H9 (cell line): ENCODE data around the gene CYP2U1. TPM values are rescaled to one million over a fixed set of nuclear protein-coding genes. Genes with fewer than 3 reads are reported as not detected.

Source experiments
- DNase-seq: peaks from one replicate; pipeline ENCODE4 v3.0.0-alpha.2; 2017
- H2AFZ ChIP-seq: one replicate; pipeline ENCODE4 v1.6.1; 2013; ENCODE audit warnings: mild to moderate bottlenecking, low read length, control low read depth, moderate library complexity
- H2AK5ac ChIP-seq: 2 replicates; pipeline ENCODE4 v1.6.1; 2013; ENCODE audit warnings: low read length, control low read depth, mixed read lengths; ENCODE audit not compliant: insufficient read length
- H2BK120ac ChIP-seq: one replicate; pipeline ENCODE4 v1.6.1; 2013; ENCODE audit warnings: low read depth, mild to moderate bottlenecking, low read length, control low read depth, inconsistent platforms; ENCODE audit not compliant: poor library complexity, severe bottlenecking
- H2BK12ac ChIP-seq: 2 replicates; pipeline ENCODE4 v1.6.1; 2013; ENCODE audit warnings: low read length, control low read depth, mixed read lengths, low read depth; ENCODE audit not compliant: insufficient read length
- H2BK15ac ChIP-seq: 2 replicates; pipeline ENCODE4 v1.6.1; 2013; ENCODE audit warnings: low read depth, low read length, control low read depth
- H2BK20ac ChIP-seq: one replicate; pipeline ENCODE4 v1.6.1; 2013; ENCODE audit warnings: low read depth, mild to moderate bottlenecking, low read length, control low read depth, inconsistent platforms; ENCODE audit not compliant: poor library complexity, severe bottlenecking
- H2BK5ac ChIP-seq: 2 replicates; pipeline ENCODE4 v1.6.1; 2013; ENCODE audit warnings: low read length, control low read depth, mixed read lengths; ENCODE audit not compliant: insufficient read length
- H3K14ac ChIP-seq: 2 replicates; pipeline ENCODE4 v1.6.1; 2013; ENCODE audit warnings: low read length, control low read depth; ENCODE audit not compliant: insufficient read depth
- H3K18ac ChIP-seq: 2 replicates; pipeline ENCODE4 v1.6.1; 2013; ENCODE audit warnings: low read depth, mild to moderate bottlenecking, mixed read lengths, low read length, control low read depth; ENCODE audit not compliant: insufficient read length
- H3K23ac ChIP-seq: 2 replicates; pipeline ENCODE4 v1.6.1; 2013; ENCODE audit warnings: low read length, control low read depth, mixed read lengths, low read depth; ENCODE audit not compliant: insufficient read length
- H3K23me2 ChIP-seq: 2 replicates; pipeline ENCODE4 v1.6.1; 2013; ENCODE audit warnings: low read depth, mild to moderate bottlenecking, mixed read lengths, low read length, control low read depth; ENCODE audit not compliant: insufficient read length, poor library complexity, severe bottlenecking
- H3K27ac ChIP-seq: 2 replicates; pipeline ENCODE4 v1.5.1; 2013; ENCODE audit warnings: low read length, control low read depth, mixed read lengths, low read depth; ENCODE audit not compliant: insufficient read length
- H3K27me3 ChIP-seq: 2 replicates; pipeline ENCODE4 v1.6.1; 2013; ENCODE audit warnings: low read length, control low read depth, inconsistent platforms; ENCODE audit not compliant: insufficient read depth
- H3K4ac ChIP-seq: 2 replicates; pipeline ENCODE4 v1.6.1; 2013; ENCODE audit warnings: low read depth, mild to moderate bottlenecking, control low read depth, inconsistent platforms, low read length, moderate library complexity
- H3K4me1 ChIP-seq: 2 replicates; pipeline ENCODE4 v1.6.1; 2013; ENCODE audit warnings: low read length, control low read depth, inconsistent platforms; ENCODE audit not compliant: insufficient read depth
- H3K4me2 ChIP-seq: 2 replicates; pipeline ENCODE4 v1.6.1; 2013; ENCODE audit warnings: low read length, control low read depth, mixed read lengths; ENCODE audit not compliant: insufficient read length, insufficient read depth
- H3K56ac ChIP-seq: 2 replicates; pipeline ENCODE4 v1.6.1; 2013; ENCODE audit warnings: low read depth, mild to moderate bottlenecking, mixed read lengths, low read length, control low read depth; ENCODE audit not compliant: insufficient read length
- H3K79me1 ChIP-seq: 2 replicates; pipeline ENCODE4 v1.6.1; 2013; ENCODE audit warnings: low read depth, mild to moderate bottlenecking, moderate library complexity, low read length, control low read depth, inconsistent platforms; ENCODE audit not compliant: insufficient read depth, poor library complexity, severe bottlenecking
- H3K79me2 ChIP-seq: 2 replicates; pipeline ENCODE4 v1.6.1; 2013; ENCODE audit warnings: low read length, control low read depth, inconsistent platforms; ENCODE audit not compliant: insufficient read depth
- H3K9ac ChIP-seq: 2 replicates; pipeline ENCODE4 v1.6.1; 2013; ENCODE audit warnings: low read length, control low read depth, mixed read lengths; ENCODE audit not compliant: insufficient read length; ENCODE audit errors: extremely low read depth
- H3K9me3 ChIP-seq: one replicate; pipeline ENCODE4 v1.6.1; 2013; ENCODE audit warnings: low read depth, low read length, inconsistent platforms; ENCODE audit not compliant: control insufficient read depth
- H3T11ph ChIP-seq: one replicate; pipeline ENCODE4 v1.6.1; 2013; ENCODE audit warnings: mild to moderate bottlenecking, low read length, control low read depth, inconsistent platforms
- H4K20me1 ChIP-seq: one replicate; pipeline ENCODE4 v1.6.1; 2013; ENCODE audit not compliant: control insufficient read depth, insufficient read length, insufficient read depth
- H4K5ac ChIP-seq: 2 replicates; pipeline ENCODE4 v1.6.1; 2013; ENCODE audit warnings: low read depth, mild to moderate bottlenecking, mixed read lengths, low read length, control low read depth; ENCODE audit not compliant: insufficient read length
- H4K8ac ChIP-seq: replicated peaks from 2 replicates; pipeline ENCODE4 v1.6.1; 2013; ENCODE audit warnings: low read length, control low read depth, mixed read lengths, low read depth; ENCODE audit not compliant: insufficient read length
- H4K91ac ChIP-seq: 2 replicates; pipeline ENCODE4 v1.6.1; 2013; ENCODE audit warnings: low read depth, mild to moderate bottlenecking, moderate library complexity, mixed read lengths, low read length, control low read depth; ENCODE audit not compliant: insufficient read length
- H3K27ac Mint-ChIP-seq, 3 experiments: 2 replicates in 2 of 3; 3 replicates in 1 of 3; pipeline ENCODE4 v1.8.0; 2020 to 2021; ENCODE audit warnings: mixed read lengths in 3 of 3, mild to moderate bottlenecking in 1 of 3, moderate library complexity in 1 of 3
- H3K27me3 Mint-ChIP-seq: 2 replicates; pipeline ENCODE4 v1.8.0; 2021; ENCODE audit warnings: low read depth, mild to moderate bottlenecking, moderate library complexity, mixed read lengths
- H3K36me3 Mint-ChIP-seq, 3 experiments: 2 replicates in 2 of 3; 3 replicates in 1 of 3; pipeline ENCODE4 v1.8.0; 2020 to 2021; ENCODE audit warnings: low read depth in 3 of 3, mixed read lengths in 3 of 3; ENCODE audit not compliant: insufficient read depth in 1 of 3
- H3K4me1 Mint-ChIP-seq, 2 experiments: 2 replicates each; pipeline ENCODE4 v1.8.0; 2020; ENCODE audit warnings: mixed read lengths in 2 of 2
- H3K4me3 Mint-ChIP-seq, 2 experiments: 2 replicates in 1 of 2; 3 replicates in 1 of 2; pipeline ENCODE4 v1.8.0; 2020 to 2021; ENCODE audit warnings: mild to moderate bottlenecking in 2 of 2, mixed read lengths in 2 of 2, moderate library complexity in 1 of 2
- H3K9me3 Mint-ChIP-seq, 2 experiments: 2 replicates in 1 of 2; 3 replicates in 1 of 2; pipeline ENCODE4 v1.8.0; 2020; ENCODE audit warnings: mild to moderate bottlenecking in 2 of 2, mixed read lengths in 2 of 2, moderate library complexity in 1 of 2
- CTCF ChIP-seq: fragments of 200-600 bp; sonication (generic); conservative IDR thresholded peaks from 3 replicates; pipeline ENCODE4 v1.8.0; 2021; ENCODE audit warnings: antibody characterized with exemption, mild to moderate bottlenecking
- WGBS: extraction: QIAGEN DNeasy Blood & Tissue Kit; methylation state at CpG from one replicate; pipeline ENCODE4 v1.1.7; 2013; ENCODE audit warnings: missing lambda C conversion rate, low lambda C conversion rate, mixed read lengths; ENCODE audit not compliant: insufficient read length; ENCODE audit errors: extremely low coverage; 5-methylcytosine and 5-hydroxymethylcytosine counted together
- total RNA-seq: library from RNA; stranded (reverse); gene quantifications from 2 replicates; pipeline ENCODE4 v1.2.1, GENCODE V29; 2021

The CYP2U1 gene
- total RNA-seq, 1 experiment from 2014 or later: 9.6 TPM

GRCh38 chr4:107900508-107900907 lies 30.8 kb upstream of the CYP2U1 start:
- no peak overlapping the region for H3K9ac ChIP-seq
- peaks cover 9 to 11% of the 10 kb centered on the region in 2 experiments for H3K9me3 Mint-ChIP-seq
- no peak overlapping the region for H3K27ac ChIP-seq
- no peak for TF ChIP-seq CTCF
- H3K36me3 Mint-ChIP-seq: peaks cover 13 to 28% (median 27%) of the 10 kb centered on the region in 3 experiments
- no peaks in the 10 kb centered on the region for H3K9me3 ChIP-seq
- no peak overlapping the region for H3K14ac ChIP-seq
- no peak overlapping the region for H2BK20ac ChIP-seq
- no peak overlapping the region for H3K18ac ChIP-seq
- no peak overlapping the region for H2BK15ac ChIP-seq
- H2AFZ ChIP-seq: no peak overlapping the region
- no peaks in the 10 kb centered on the region for H3K4me1 ChIP-seq
- no peak overlapping the region for H4K5ac ChIP-seq
- H4K91ac ChIP-seq: no peak overlapping the region
- H3K4me3 Mint-ChIP-seq: no peak overlapping the region
- peaks cover 3 to 15% of the 10 kb centered on the region in 2 experiments for H3K4me1 Mint-ChIP-seq
- H2AK5ac ChIP-seq: no peak overlapping the region
- no peak for DNase-seq
- H3K4ac ChIP-seq: no peak overlapping the region
- H3K79me2 ChIP-seq: no peaks in the 10 kb centered on the region
- H2BK120ac ChIP-seq: no peak overlapping the region
- no CpG with 5 or more reads among the region's 3 CpGs for WGBS
- no peak overlapping the region for H3K4me2 ChIP-seq
- H3K27me3 ChIP-seq: no peaks in the 10 kb centered on the region
- H2BK5ac ChIP-seq: no peak overlapping the region
- no peaks in the 10 kb centered on the region for H3K27me3 Mint-ChIP-seq
- H3K56ac ChIP-seq: no peak overlapping the region
- H3K23me2 ChIP-seq: no peaks in the 10 kb centered on the region
- H4K20me1 ChIP-seq: no peaks in the 10 kb centered on the region
- H4K8ac ChIP-seq: no peak overlapping the region
- no peak overlapping the region for H2BK12ac ChIP-seq
- no peak overlapping the region for H3T11ph ChIP-seq
- H3K23ac ChIP-seq: no peak overlapping the region
- no peak overlapping the region for H3K27ac Mint-ChIP-seq
- no peaks in the 10 kb centered on the region for H3K79me1 ChIP-seq
